Loucy (cell line): ENCODE results near the gene SPATA2L.

Experiments
- CTCF ChIP-seq: fragments of 200-600 bp; sonication (generic); conservative IDR thresholded peaks from 2 replicates; pipeline ENCODE4 v1.5.1; 2014; ENCODE audit warnings: mild to moderate bottlenecking, antibody characterized with exemption, low read length
- EZH2phosphoT487 ChIP-seq: fragments of 200-600 bp; IDR thresholded peaks from 2 replicates; pipeline ENCODE4 v1.6.1; 2018; ENCODE audit warnings: antibody characterized with exemption, mild to moderate bottlenecking, moderate library complexity, borderline replicate concordance

- TF ChIP-seq CTCF (no peak), EZH2phosphoT487 (no peak)
Observed at GRCh38 chr16:89693289-89693731, 8.2 kb downstream of the SPATA2L start.
